OCI-LY7 (cell line): Measurements from ENCODE around the gene C15orf39. TPM values are rescaled to one million over a fixed set of nuclear protein-coding genes. Genes with fewer than 3 reads are reported as not detected.

Experiments
- BruUV-seq: library from RNA; stranded (reverse); fragments of 400-500 nt; replicated peaks from 2 replicates; lab custom pipeline; 2021; lab: Mats Ljungman, UMichigan
- CTCF ChIA-PET: fragments of 300-600 bp; sonication (Branson Sonifier 250); formaldehyde crosslinking; loops from one replicate; lab custom pipeline; 2022; ENCODE audit warnings: antibody characterized with exemption; ENCODE audit not compliant: unreplicated experiment; lab: Charles Lee
- POLR2A ChIA-PET: fragments of 300-600 bp; sonication (Branson Sonifier 250); formaldehyde crosslinking; loops from one replicate; lab custom pipeline; 2022; ENCODE audit warnings: antibody characterized with exemption; lab: Charles Lee
- DNase-seq: peaks from one replicate; pipeline ENCODE4 v3.0.0-alpha.2; 2015; ENCODE audit warnings: low spot score
- H2AFZ ChIP-seq: fragments of 200-600 bp; sonication (generic), shearing (Covaris generic); 2 replicates; pipeline ENCODE4 v1.6.1; 2014; ENCODE audit warnings: mild to moderate bottlenecking, antibody characterized with exemption, low read length, moderate library complexity
- H3K27ac ChIP-seq: fragments of 200-600 bp; sonication (generic); 2 replicates; pipeline ENCODE4 v1.5.1; 2014; ENCODE audit warnings: mixed run types, low read depth, mild to moderate bottlenecking, moderate library complexity, low read length, inconsistent platforms; ENCODE audit not compliant: poor library complexity, severe bottlenecking
- H3K36me3 ChIP-seq: fragments of 200-600 bp; sonication (generic); 2 replicates; pipeline ENCODE4 v1.6.1; 2014; ENCODE audit warnings: mild to moderate bottlenecking, antibody characterized with exemption, low read length, moderate library complexity, mixed read lengths; ENCODE audit not compliant: insufficient read depth
- H3K4me1 ChIP-seq: fragments of 200-600 bp; sonication (generic); 2 replicates; pipeline ENCODE4 v1.5.1; 2014; ENCODE audit warnings: mild to moderate bottlenecking, low read length; ENCODE audit not compliant: insufficient read depth, poor library complexity, severe bottlenecking
- H3K4me2 ChIP-seq: fragments of 200-600 bp; sonication (generic); 2 replicates; pipeline ENCODE4 v1.6.1; 2014; ENCODE audit warnings: mild to moderate bottlenecking, low read length
- H3K4me3 ChIP-seq: fragments of 200-600 bp; sonication (generic); 2 replicates; pipeline ENCODE4 v1.5.1; 2014; ENCODE audit warnings: mild to moderate bottlenecking, low read depth, low read length; ENCODE audit not compliant: poor library complexity, severe bottlenecking
- H3K79me2 ChIP-seq: fragments of 200-600 bp; sonication (generic); 2 replicates; pipeline ENCODE4 v1.6.1; 2016; ENCODE audit warnings: low read depth, mild to moderate bottlenecking, low read length, moderate library complexity, mixed read lengths; ENCODE audit not compliant: insufficient read depth
- H3K9me2 ChIP-seq: fragments of 200-600 bp; sonication (generic); 2 replicates; pipeline ENCODE4 v1.6.1; 2016; ENCODE audit warnings: mild to moderate bottlenecking, low read length, mixed read lengths; ENCODE audit not compliant: insufficient read depth
- H3K9me3 ChIP-seq: fragments of 200-600 bp; sonication (generic); 2 replicates; pipeline ENCODE4 v1.6.1; 2014; ENCODE audit warnings: mild to moderate bottlenecking, mixed run types, low read length, mixed read lengths
- H4K20me1 ChIP-seq: fragments of 200-600 bp; sonication (generic); 2 replicates; pipeline ENCODE4 v1.6.1; 2014; ENCODE audit warnings: mild to moderate bottlenecking, antibody characterized with exemption, low read length, moderate library complexity, mixed read lengths; ENCODE audit not compliant: insufficient read depth
- EZH2phosphoT487 ChIP-seq: fragments of 200-600 bp; sonication (generic); IDR thresholded peaks from 2 replicates; pipeline ENCODE4 v1.6.1; 2018; ENCODE audit warnings: low read depth, borderline replicate concordance, mild to moderate bottlenecking, mixed run types, antibody characterized with exemption, low read length, moderate library complexity, mixed read lengths
- intact Hi-C: fragments of 100-400 bp; cut with micrococcal nuclease; formaldehyde crosslinking; loops from one replicate; pipeline ENCODE4 v1.10.0; 2022; ENCODE audit not compliant: unreplicated experiment
- total RNA-seq, 2 experiments: library from RNA; depleted of rRNA in 1 of 2; stranded (reverse); fragments of >200 nt in 1 of 2; shearing (Covaris generic) in 1 of 2; gene quantifications; 2 replicates each; pipeline ENCODE4 v1.2.3, GENCODE V29; 2014 to 2022
- TF ChIP-seq, protein P1 (sequence below): fragments of 200-600 bp; sonication (generic); conservative IDR thresholded peaks from 2 replicates; pipeline ENCODE4 v1.5.1; 2014; ENCODE audit warnings: mild to moderate bottlenecking, antibody characterized with exemption, low read length, moderate library complexity, mixed read lengths

C15orf39 gene
- total RNA-seq, 2 experiments from 2014 or later: 26.5 to 50.2 TPM

DNA sequence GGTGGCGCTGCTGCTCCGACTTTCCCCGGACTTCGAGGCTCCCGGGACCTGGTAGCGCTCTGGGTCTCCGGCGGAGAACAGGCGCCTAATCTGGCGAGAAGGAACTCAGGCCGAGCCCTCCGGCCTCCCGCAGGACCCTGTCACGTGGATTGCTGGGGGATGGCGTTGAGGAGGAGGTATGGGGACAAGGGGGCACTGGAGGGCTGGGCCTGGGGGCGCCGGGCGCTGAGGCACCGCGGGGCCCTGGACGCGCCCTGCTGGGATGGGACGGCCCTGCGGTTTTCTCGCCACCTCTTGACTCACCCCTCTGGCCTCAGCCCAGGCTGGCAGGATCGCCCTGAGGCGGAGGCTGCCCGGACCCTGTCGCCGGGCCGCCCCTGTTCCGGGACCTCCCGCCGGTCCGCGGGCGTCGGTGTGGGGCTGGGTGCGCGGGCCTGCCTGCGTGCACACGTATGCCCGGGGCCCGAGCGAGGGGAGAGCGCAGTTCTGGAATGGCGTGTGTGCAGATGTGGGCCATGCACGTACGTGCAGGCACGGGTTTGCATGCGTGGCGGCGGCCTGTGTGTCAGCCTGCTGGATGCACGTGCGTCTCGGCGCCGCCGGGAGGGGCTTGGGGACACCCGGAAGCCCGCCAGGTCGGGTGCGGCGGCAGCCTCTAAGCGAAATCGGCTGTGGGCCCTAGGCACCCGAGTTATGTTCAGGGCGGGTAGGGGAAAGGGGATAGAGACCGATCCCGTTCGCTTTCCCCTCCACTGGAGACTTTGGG, 752 bp downstream of the C15orf39 start:
- Histone ChIP-seq H3K4me3 (peak overlapping the region; percentile 88), H3K4me1 (peaks cover 56% of the 10 kb centered on the region), H3K9me2 (no peaks in the 10 kb centered on the region), H4K20me1 (peaks cover 29% of the 10 kb centered on the region), H3K79me2 (peaks cover 61% of the 10 kb centered on the region), H3K27ac (peak overlapping the region; percentile 76), H3K36me3 (peaks cover 38% of the 10 kb centered on the region), H3K9me3 (no peaks in the 10 kb centered on the region), H2AFZ (no peak overlapping the region), H3K4me2 (peak overlapping the region; percentile 95)
- POLR2A ChIA-PET: interaction anchor here (0.7 to 2.7 kb wide), 3 partner anchors 158 to 160 kb away, joined by 3 to 20 read pairs (median 14); no protein-coding TSS in a partner anchor
- no TSS peak for BruUV-seq
- DNase-seq: peak; percentile 93
- no peak for TF ChIP-seq EZH2phosphoT487
- TF ChIP-seq, protein P1, sequence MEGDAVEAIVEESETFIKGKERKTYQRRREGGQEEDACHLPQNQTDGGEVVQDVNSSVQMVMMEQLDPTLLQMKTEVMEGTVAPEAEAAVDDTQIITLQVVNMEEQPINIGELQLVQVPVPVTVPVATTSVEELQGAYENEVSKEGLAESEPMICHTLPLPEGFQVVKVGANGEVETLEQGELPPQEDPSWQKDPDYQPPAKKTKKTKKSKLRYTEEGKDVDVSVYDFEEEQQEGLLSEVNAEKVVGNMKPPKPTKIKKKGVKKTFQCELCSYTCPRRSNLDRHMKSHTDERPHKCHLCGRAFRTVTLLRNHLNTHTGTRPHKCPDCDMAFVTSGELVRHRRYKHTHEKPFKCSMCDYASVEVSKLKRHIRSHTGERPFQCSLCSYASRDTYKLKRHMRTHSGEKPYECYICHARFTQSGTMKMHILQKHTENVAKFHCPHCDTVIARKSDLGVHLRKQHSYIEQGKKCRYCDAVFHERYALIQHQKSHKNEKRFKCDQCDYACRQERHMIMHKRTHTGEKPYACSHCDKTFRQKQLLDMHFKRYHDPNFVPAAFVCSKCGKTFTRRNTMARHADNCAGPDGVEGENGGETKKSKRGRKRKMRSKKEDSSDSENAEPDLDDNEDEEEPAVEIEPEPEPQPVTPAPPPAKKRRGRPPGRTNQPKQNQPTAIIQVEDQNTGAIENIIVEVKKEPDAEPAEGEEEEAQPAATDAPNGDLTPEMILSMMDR: peak; percentile 71
- intact Hi-C loops: loop anchor here (1.0 to 5.0 kb wide), 4 partner anchors 159 to 420 kb away; partner anchors contain the start of genes CSK, RPP25 and SIN3A
- CTCF ChIA-PET: interaction anchor here (0.9 to 1.7 kb wide), 3 partner anchors 94 to 191 kb away, joined by 3 to 11 read pairs (median 7); no protein-coding TSS in a partner anchor

DNA sequence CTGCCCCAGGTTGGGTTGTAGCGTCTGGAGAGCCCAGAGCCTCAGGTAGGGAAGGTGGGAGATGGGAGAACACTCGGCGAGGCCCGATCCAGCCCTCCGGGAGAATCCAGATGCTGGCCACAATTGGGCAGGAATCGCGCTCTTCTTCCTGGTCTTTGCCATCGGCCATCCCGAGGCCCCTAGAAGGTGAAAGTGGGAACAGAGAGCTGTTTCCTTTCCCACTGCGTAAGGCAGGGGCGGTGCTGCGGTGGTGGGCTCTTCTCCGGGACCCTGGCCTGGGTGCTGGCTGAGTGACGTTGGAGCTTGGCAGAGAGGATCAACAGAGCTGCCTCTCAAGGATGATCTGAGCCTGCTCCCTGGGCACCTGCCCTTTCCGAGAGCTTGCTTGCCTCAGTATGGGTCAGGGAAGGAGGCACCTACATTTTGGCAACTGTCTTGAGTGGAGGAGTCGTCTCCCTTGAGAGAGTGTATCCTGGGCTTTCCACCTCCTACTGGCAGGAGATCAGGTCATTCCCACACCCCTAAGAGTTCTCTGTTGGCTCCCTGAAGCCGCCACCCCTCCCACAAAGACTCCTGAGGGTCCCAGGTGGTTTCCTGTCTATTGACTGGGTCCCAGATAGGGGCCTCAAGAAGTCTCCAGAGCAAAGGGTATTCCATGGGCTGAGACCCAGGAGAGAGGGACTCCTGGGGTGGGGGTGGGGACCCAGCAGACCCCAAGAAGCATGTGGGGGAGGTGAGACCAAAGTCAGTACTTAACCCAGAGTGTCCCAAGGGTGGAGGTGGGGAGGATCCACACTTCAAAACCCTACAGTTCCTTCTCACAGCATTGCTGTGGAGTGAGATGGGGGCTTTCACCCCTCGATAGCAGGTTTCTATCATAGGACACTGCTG, 1.6 kb downstream of the C15orf39 start:
- no peak for TF ChIP-seq EZH2phosphoT487
- TF ChIP-seq, protein P1: no peak
- Histone ChIP-seq H3K4me2 (peak overlapping the region; percentile 95), H3K36me3 (peaks cover 47% of the 10 kb centered on the region), H3K27ac (peak overlapping the region; percentile 76), H3K79me2 (peaks cover 70% of the 10 kb centered on the region), H3K9me2 (no peaks in the 10 kb centered on the region), H2AFZ (no peak overlapping the region), H3K4me1 (peaks cover 52% of the 10 kb centered on the region), H3K9me3 (no peaks in the 10 kb centered on the region), H3K4me3 (peak overlapping the region; percentile 88), H4K20me1 (peaks cover 37% of the 10 kb centered on the region)
- intact Hi-C loops: loop anchor here (5.0 kb wide), 3 partner anchors 246 to 421 kb away; partner anchors contain the start of genes CSK, RPP25 and SIN3A
- CTCF ChIA-PET: interaction anchor here (0.7 to 1.3 kb wide), 3 partner anchors 160 to 415 kb away, joined by 3 to 5 read pairs (median 3); no protein-coding TSS in a partner anchor
- BruUV-seq: no TSS peak
- POLR2A ChIA-PET: interaction anchor here (0.7 to 2.0 kb wide), 2 partner anchors 158 to 161 kb away, joined by 3 to 14 read pairs; no protein-coding TSS in a partner anchor
- DNase-seq: peak; percentile 23
